Mucosa of rectum (tissue), 2 donors: ENCODE data around the gene ACTR8.

Source experiments
- H3K27ac ChIP-seq, 2 donors: one replicate each; pipeline ENCODE4 v1.7.0; 2013; ENCODE audit warnings: inconsistent platforms in 2 of 2, low read depth in 2 of 2, low read length in 2 of 2
- H3K27me3 ChIP-seq, 2 donors: one replicate each; pipeline ENCODE4 v1.7.0; 2013; ENCODE audit warnings: low read length in 2 of 2; ENCODE audit not compliant: control insufficient read depth in 2 of 2, insufficient read depth in 2 of 2
- H3K36me3 ChIP-seq, 2 donors: one replicate each; pipeline ENCODE4 v1.7.0; 2013; ENCODE audit warnings: low read length in 2 of 2; ENCODE audit not compliant: control insufficient read depth in 2 of 2, insufficient read depth in 2 of 2
- H3K4me1 ChIP-seq, 2 donors: one replicate each; pipeline ENCODE4 v1.7.0; 2013; ENCODE audit warnings: low read length in 2 of 2, mild to moderate bottlenecking in 1 of 2; ENCODE audit not compliant: control insufficient read depth in 2 of 2, insufficient read depth in 2 of 2
- H3K4me3 ChIP-seq, 2 donors: one replicate each; pipeline ENCODE4 v1.7.0; 2013; ENCODE audit warnings: low read length in 2 of 2
- H3K9ac ChIP-seq, 2 donors: one replicate each; pipeline ENCODE4 v1.7.0; 2013; ENCODE audit warnings: low read length in 2 of 2, low read depth in 1 of 2, mild to moderate bottlenecking in 1 of 2
- H3K9me3 ChIP-seq, 2 donors: one replicate each; pipeline ENCODE4 v1.7.0; 2013; ENCODE audit warnings: low read length in 2 of 2; ENCODE audit not compliant: control insufficient read depth in 2 of 2
- donor health status: healthy.
- donor health status: Normal muscosa, but diverticular disease.

Gene ACTR8

DNA sequence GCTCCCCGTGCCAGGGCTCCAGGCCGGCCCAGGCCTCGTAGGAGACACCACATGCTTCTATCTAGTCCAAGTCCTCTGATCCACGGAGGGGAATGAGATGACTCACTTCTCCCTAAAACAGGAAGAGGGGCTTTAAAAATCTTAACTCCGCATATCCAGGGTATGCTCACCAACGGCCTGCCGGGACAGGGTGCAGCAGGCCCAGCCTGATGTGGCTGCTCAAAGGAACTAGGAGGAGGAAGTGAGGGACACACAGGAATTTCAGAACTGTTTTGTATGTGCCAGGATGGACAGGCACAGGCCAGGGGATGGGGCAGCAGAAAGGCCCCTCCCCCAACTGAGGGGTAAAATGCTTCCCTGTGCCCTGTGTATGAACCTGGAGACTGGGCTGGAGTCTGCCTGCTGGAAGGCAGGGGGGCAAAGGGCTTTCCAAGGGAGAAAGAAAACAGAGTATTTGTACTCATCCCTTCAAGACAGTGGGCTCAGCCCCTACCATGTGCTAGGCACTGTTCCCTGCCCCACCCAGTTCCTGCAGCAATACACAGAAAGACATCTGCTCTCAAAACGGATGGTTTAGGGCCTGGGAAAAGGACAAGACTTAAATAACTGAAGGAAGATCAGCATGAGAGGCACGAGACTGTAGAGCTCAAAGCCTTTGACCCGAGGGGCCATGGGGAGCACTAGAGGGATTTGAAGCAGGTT, 57.8 kb downstream of the ACTR8 start:
- Histone ChIP-seq H3K4me3 (no peak overlapping the region), H3K36me3 (peaks cover 8 to 25% of the 10 kb centered on the region in 2 donors), H3K9ac (no peak overlapping the region), H3K9me3 (no peaks in the 10 kb centered on the region), H3K27ac (no peak overlapping the region), H3K4me1 (peaks cover 2 to 3% of the 10 kb centered on the region in 2 donors), H3K27me3 (no peaks in the 10 kb centered on the region)

GRCh38 chr3:53823026-53823955, 58.7 kb downstream of the ACTR8 start:
- H3K4me3 ChIP-seq = no peak overlapping the region
- H3K27me3 ChIP-seq = no peaks in the 10 kb centered on the region
- no peak overlapping the region for H3K27ac ChIP-seq
- no peaks in the 10 kb centered on the region for H3K4me1 ChIP-seq
- no peak overlapping the region for H3K9ac ChIP-seq
- peaks cover 11 to 31% of the 10 kb centered on the region in 2 donors for H3K36me3 ChIP-seq
- H3K9me3 ChIP-seq = no peaks in the 10 kb centered on the region

DNA sequence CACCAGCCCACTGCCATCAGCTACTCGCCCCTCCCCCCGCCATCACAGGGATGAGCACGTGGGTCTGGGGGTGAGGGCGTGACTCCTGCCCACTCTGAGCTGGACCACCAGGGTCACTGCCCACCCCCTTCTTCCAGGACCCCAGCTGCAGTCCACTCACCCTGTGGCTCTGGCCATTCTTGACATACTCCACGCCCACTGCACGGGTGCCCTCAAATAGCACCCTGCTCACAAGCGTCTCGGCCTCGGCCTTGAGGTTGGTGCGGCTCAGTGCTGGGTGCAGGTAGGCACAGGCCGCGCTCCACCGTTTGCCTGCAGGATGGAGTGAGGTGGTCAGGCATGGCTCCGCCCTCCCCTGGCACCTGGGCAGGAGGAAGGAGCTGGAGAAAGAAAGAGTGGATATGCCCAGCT, 59.6 kb downstream of the ACTR8 start:
- Histone ChIP-seq H3K4me3 (no peak overlapping the region), H3K36me3 (peaks cover 17 to 39% of the 10 kb centered on the region in 2 donors), H3K27me3 (no peaks in the 10 kb centered on the region), H3K9me3 (no peaks in the 10 kb centered on the region), H3K4me1 (no peaks in the 10 kb centered on the region), H3K9ac (no peak overlapping the region), H3K27ac (no peak overlapping the region)

DNA sequence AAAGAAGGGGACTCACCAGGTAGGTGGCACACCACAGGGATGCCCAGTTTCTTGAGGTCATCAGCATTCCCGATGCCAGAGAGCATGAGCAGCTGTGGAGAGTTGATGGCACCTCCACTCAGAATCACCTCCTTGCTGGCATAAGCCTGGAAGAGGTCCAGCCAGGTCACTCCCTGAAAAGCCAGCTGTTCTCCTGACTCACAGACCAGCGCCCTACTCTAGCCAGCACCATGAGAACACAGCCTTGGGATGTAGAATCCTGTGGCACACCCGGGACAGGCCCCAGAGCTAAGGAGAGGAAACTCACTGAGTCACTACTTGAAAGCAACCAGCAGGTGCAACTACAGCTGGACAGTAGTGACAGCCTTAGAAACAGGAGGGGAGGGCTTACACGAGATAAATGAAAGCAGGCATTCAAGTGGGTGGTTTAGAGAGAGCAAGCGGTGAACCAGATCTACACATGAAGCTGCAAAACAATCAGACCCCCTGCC, 60.3 kb downstream of the ACTR8 start:
- Histone ChIP-seq H3K9me3 (no peaks in the 10 kb centered on the region), H3K4me3 (no peak overlapping the region), H3K36me3 (peaks cover 18 to 42% of the 10 kb centered on the region in 2 donors), H3K27me3 (no peaks in the 10 kb centered on the region), H3K4me1 (no peaks in the 10 kb centered on the region), H3K9ac (no peak overlapping the region), H3K27ac (no peak overlapping the region)

DNA sequence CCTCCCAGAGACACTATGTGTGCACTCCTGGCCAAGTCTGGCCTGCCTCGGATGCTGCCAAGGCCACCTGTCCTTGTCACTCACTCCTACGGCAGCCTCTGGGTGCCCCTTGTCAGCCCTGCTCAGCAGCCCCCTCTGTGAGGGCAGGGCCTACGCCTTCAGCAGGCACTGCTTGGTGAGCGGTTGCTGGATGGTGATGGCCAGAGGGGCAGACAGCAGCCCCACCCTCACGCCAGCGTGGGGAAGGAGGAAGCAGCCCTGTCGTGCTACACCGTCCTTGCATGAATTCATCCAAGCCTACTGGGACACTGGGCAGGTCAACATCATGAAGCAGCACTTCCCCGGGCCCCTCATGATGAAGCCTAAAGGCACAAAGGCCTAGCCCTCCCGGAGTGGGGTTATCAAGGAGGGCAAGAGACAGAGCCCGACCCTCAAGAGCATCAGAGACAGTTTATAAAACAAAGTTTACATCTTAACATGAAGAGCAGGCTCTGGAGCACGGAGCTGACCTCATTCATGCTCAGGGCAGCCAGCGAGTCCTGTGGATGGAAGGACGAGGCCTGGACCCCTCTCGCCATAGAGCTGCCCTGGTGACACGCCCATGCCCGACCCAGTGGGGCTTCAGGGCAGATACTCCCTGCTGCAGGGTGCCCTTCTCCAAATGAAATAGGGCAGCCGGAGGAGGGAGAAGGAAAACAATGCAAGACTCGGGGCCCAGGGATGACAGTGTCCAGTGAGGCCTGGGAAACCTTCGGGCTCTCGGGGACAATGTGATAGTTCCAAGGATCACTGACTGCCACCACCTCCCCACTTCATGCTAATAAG, 61.0 kb downstream of the ACTR8 start:
- Histone ChIP-seq H3K36me3 (peaks cover 20 to 42% of the 10 kb centered on the region in 2 donors), H3K9ac (no peak overlapping the region), H3K27ac (no peak overlapping the region), H3K27me3 (no peaks in the 10 kb centered on the region), H3K4me3 (no peak overlapping the region), H3K4me1 (no peaks in the 10 kb centered on the region), H3K9me3 (no peaks in the 10 kb centered on the region)

- no peak overlapping the region for H3K9ac ChIP-seq
- no peak overlapping the region for H3K4me3 ChIP-seq
- no peaks in the 10 kb centered on the region for H3K9me3 ChIP-seq
- no peak overlapping the region for H3K27ac ChIP-seq
- H3K4me1 ChIP-seq = no peaks in the 10 kb centered on the region
- H3K27me3 ChIP-seq = no peaks in the 10 kb centered on the region
- H3K36me3 ChIP-seq = peaks cover 20 to 42% of the 10 kb centered on the region in 2 donors
Measured at GRCh38 chr3:53820084-53820483, 61.9 kb downstream of the ACTR8 start.

GRCh38 chr3:53819163-53819868, 62.6 kb downstream of the ACTR8 start:
- no peak overlapping the region for H3K9ac ChIP-seq
- peaks cover 20 to 42% of the 10 kb centered on the region in 2 donors for H3K36me3 ChIP-seq
- H3K4me3 ChIP-seq = no peak overlapping the region
- H3K27ac ChIP-seq = no peak overlapping the region
- H3K4me1 ChIP-seq = no peaks in the 10 kb centered on the region
- H3K9me3 ChIP-seq = no peaks in the 10 kb centered on the region
- H3K27me3 ChIP-seq = no peaks in the 10 kb centered on the region

DNA sequence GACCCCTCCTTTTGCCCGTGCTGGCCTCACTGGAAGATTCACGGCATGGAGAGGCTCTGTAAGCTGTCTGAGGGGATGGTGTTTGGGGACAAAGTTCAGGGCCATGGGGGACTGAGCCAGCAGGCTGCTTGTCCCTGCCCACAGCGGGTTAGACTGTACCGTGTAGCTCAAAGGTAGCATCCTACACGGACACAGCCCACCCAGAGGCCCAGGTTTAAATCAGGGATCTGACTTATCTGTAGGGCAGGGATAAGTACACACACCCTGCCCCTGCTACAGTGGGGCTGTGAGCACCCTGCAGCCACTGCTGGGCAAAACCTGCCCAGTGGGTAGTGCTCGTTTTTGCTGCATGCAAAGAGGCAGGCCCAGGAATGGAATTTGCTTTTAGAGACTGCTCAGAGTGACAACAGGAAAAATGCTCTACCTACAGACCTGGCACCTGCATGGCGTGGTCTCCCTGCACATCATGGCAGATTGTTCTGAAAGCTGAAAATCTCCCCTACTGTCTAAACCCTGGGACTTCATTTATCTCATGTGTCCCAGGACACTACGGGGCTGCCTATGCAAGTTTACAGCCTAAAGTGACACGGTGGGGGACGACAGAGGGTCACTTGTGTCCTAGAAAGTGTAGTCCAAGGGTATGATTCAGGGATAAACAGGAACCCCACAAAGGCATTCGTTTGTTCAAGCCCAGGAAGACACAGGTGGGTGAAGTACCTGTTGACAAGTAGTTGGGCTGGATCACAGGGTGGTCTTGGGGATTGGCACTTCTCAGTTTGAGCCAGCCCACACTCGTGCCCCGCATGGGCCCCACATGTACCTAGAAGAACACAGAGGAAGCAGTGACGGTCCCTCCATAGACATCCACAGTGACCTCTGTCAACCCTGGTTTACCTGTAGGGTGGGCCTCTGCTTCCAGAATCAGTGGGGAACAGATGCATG, 63.5 kb downstream of the ACTR8 start:
- H3K36me3 ChIP-seq = peaks cover 20 to 42% of the 10 kb centered on the region in 2 donors
- H3K27ac ChIP-seq = no peak overlapping the region
- H3K27me3 ChIP-seq = peaks cover 0 to 2% of the 10 kb centered on the region in 2 donors
- no peaks in the 10 kb centered on the region for H3K4me1 ChIP-seq
- H3K9ac ChIP-seq = no peak overlapping the region
- H3K9me3 ChIP-seq = no peaks in the 10 kb centered on the region
- no peak overlapping the region for H3K4me3 ChIP-seq
